Chondrocyte (in vitro differentiated cells): ENCODE results near the gene ARHGEF26. TPM values are rescaled to one million over a fixed set of nuclear protein-coding genes. Genes with fewer than 3 reads are reported as not detected.

Experiments
- DNase-seq: peaks from one replicate; pipeline ENCODE4 v3.0.0; 2021; ENCODE audit warnings: mixed read lengths, low spot score
- H3K27ac Mint-ChIP-seq: one replicate; pipeline ENCODE4 v1.8.0; 2021; ENCODE audit warnings: mild to moderate bottlenecking, moderate library complexity, mixed read lengths; ENCODE audit not compliant: unreplicated experiment
- H3K27me3 Mint-ChIP-seq: 2 replicates; pipeline ENCODE4 v1.8.0; 2021; ENCODE audit warnings: low read depth, mixed read lengths
- H3K36me3 Mint-ChIP-seq: 2 replicates; pipeline ENCODE4 v1.8.0; 2021; ENCODE audit warnings: low read depth, mixed read lengths
- H3K4me1 Mint-ChIP-seq: 2 replicates; pipeline ENCODE4 v1.8.0; 2021; ENCODE audit warnings: low read depth, mild to moderate bottlenecking, mixed read lengths
- H3K4me3 Mint-ChIP-seq: one replicate; pipeline ENCODE4 v1.8.0; 2021; ENCODE audit warnings: mild to moderate bottlenecking, moderate library complexity, mixed read lengths; ENCODE audit not compliant: unreplicated experiment
- H3K9me3 Mint-ChIP-seq: 2 replicates; pipeline ENCODE4 v1.8.0; 2021; ENCODE audit warnings: low read depth, mixed read lengths
- CTCF ChIP-seq: fragments of 200-600 bp; sonication (generic); IDR thresholded peaks from 2 replicates; pipeline ENCODE4 v1.5.0; 2021; ENCODE audit warnings: antibody characterized with exemption, mild to moderate bottlenecking, moderate library complexity
- total RNA-seq: library from RNA; stranded (reverse); gene quantifications from 3 replicates; pipeline ENCODE4 v1.2.1, GENCODE V29; 2021

The ARHGEF26 gene
- total RNA-seq, 1 donor from 2014 or later: 3.5 TPM

DNA sequence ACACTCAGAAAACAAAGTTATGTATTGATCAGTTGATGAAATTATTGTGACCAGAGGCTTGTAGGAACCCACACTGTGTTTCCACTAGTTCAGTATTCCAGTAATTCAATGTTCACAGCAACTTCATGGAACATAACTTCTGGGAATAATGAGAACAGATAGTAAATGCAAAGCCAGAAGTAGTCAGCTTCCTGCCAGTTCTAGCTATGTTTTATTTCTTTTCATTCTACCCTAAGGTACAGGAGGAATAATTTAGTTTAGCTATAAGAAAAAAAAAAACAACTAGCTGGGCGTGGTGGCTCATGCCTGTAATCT lies 48.6 kb downstream of the ARHGEF26 start:
- no peaks in the 10 kb centered on the region for H3K27me3 Mint-ChIP-seq
- H3K4me3 Mint-ChIP-seq: no peak overlapping the region
- DNase-seq: no peak
- no peaks in the 10 kb centered on the region for H3K36me3 Mint-ChIP-seq
- H3K4me1 Mint-ChIP-seq: no peaks in the 10 kb centered on the region
- H3K27ac Mint-ChIP-seq: no peak overlapping the region
- no peaks in the 10 kb centered on the region for H3K9me3 Mint-ChIP-seq
- TF ChIP-seq CTCF: no peak

DNA sequence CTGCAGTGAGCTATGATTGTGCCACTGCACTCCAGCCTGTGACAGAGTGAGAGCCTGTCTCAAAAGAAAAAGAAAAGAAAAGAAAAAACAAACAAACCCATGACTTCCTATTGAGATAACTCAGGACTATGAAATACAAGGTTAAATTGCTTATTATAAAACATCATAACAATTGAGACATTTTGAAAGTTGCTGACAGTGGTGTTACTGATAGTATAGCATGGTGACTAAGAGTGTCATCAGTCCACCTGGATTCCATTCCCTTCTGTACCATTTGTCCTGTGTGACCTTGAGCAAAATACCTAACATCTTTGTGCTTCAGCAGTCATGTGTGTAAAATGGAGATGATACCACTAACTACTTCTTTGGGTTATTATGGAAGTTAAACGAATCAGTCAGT lies 49.1 kb downstream of the ARHGEF26 start:
- DNase-seq: no peak
- Mint-ChIP-seq H3K27ac (no peak overlapping the region), H3K4me1 (no peaks in the 10 kb centered on the region), H3K27me3 (no peaks in the 10 kb centered on the region), H3K4me3 (no peak overlapping the region), H3K36me3 (no peaks in the 10 kb centered on the region), H3K9me3 (no peaks in the 10 kb centered on the region)
- TF ChIP-seq CTCF: no peak

- no peaks in the 10 kb centered on the region for H3K36me3 Mint-ChIP-seq
Measured at GRCh38 chr3:154175041-154175440, 53.9 kb downstream of the ARHGEF26 start.

GRCh38 chr3:154176036-154176435 lies 54.8 kb downstream of the ARHGEF26 start:
- DNase-seq: no peak
- H3K4me3 Mint-ChIP-seq: no peak overlapping the region
- peaks cover 17% of the 10 kb centered on the region for H3K4me1 Mint-ChIP-seq

More at GRCh38 chr3:154175041-154175440, 53.9 kb downstream of the ARHGEF26 start:
- Mint-ChIP-seq H3K27me3 (no peaks in the 10 kb centered on the region), H3K27ac (no peak overlapping the region), H3K9me3 (peaks cover 4% of the 10 kb centered on the region), H3K4me3 (no peak overlapping the region), H3K4me1 (peaks cover 10% of the 10 kb centered on the region)
- no peak for TF ChIP-seq CTCF
- no peak for DNase-seq

DNA sequence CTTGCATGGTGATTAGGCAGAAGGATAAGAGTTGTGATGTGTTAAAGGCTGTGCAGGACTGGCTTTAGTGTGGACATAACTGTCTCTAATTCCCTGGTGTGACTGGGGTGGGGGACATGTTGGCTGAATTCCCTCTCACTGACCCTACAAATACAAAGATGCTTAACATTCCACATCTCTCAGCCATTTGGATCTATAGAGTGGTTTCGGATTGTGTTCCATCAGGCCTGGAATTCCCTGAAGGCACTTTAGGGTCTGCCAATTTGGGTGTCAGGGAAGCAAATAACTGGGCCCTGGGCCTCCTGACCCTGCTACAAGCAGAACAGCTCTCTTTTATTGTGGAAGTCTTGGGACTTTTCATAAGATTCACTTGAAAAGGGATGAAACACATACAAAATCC lies 56.2 kb downstream of the ARHGEF26 start:
- H3K4me3 Mint-ChIP-seq: no peak overlapping the region
- no peaks in the 10 kb centered on the region for H3K27me3 Mint-ChIP-seq
- no peaks in the 10 kb centered on the region for H3K36me3 Mint-ChIP-seq
- no peak for DNase-seq
- no peak overlapping the region for H3K27ac Mint-ChIP-seq
- peaks cover 28% of the 10 kb centered on the region for H3K4me1 Mint-ChIP-seq
- TF ChIP-seq CTCF: no peak
- peaks cover 4% of the 10 kb centered on the region for H3K9me3 Mint-ChIP-seq

More at GRCh38 chr3:154176036-154176435, 54.8 kb downstream of the ARHGEF26 start:
- Mint-ChIP-seq H3K36me3 (no peaks in the 10 kb centered on the region), H3K9me3 (peaks cover 4% of the 10 kb centered on the region), H3K27me3 (no peaks in the 10 kb centered on the region), H3K27ac (no peak overlapping the region)
- TF ChIP-seq CTCF: no peak
